Parathyroid adenoma (tissue), 2 donors: ENCODE results near the gene NR4A1.

Source experiments
- H2AFZ ChIP-seq: fragments of 300-600 bp; sonication (generic); one replicate; pipeline ENCODE4 v1.7.0; 2017; ENCODE audit warnings: antibody characterized with exemption, mild to moderate bottlenecking
- H3K27ac ChIP-seq: fragments of 300-600 bp; sonication (generic); one replicate; pipeline ENCODE4 v1.7.0; 2017
- H3K27me3 ChIP-seq: fragments of 300-600 bp; sonication (generic); one replicate; pipeline ENCODE4 v1.7.0; 2017; ENCODE audit warnings: low read length; ENCODE audit not compliant: control insufficient read depth, insufficient read depth
- H3K36me3 ChIP-seq: fragments of 300-600 bp; sonication (generic); one replicate; pipeline ENCODE4 v1.7.0; 2017; ENCODE audit warnings: low read length; ENCODE audit not compliant: control insufficient read depth, insufficient read depth
- H3K4me1 ChIP-seq: fragments of 300-600 bp; sonication (generic); one replicate; pipeline ENCODE4 v1.7.0; 2017; ENCODE audit warnings: control low read depth
- H3K4me2 ChIP-seq: fragments of 300-600 bp; sonication (generic); one replicate; pipeline ENCODE4 v1.7.0; 2017; ENCODE audit warnings: low read length
- H3K4me3 ChIP-seq: fragments of 300-600 bp; sonication (generic); one replicate; pipeline ENCODE4 v1.7.0; 2017; ENCODE audit warnings: low read depth, low read length
- H3K79me2 ChIP-seq: fragments of 300-600 bp; sonication (generic); one replicate; pipeline ENCODE4 v1.7.0; 2017; ENCODE audit warnings: control low read depth
- H3K9ac ChIP-seq: fragments of 300-600 bp; sonication (generic); one replicate; pipeline ENCODE4 v1.7.0; 2017; ENCODE audit warnings: mild to moderate bottlenecking
- H3K9me3 ChIP-seq: fragments of 300-600 bp; sonication (generic); one replicate; pipeline ENCODE4 v1.7.0; 2017; ENCODE audit warnings: low read length; ENCODE audit not compliant: control insufficient read depth
- CTCF ChIP-seq: fragments of 300-600 bp; sonication (generic); IDR thresholded peaks from one replicate; pipeline ENCODE4 v1.7.0; 2017; ENCODE audit warnings: antibody characterized with exemption, mild to moderate bottlenecking
- donor health status: primary hyperparathyroidism.

NR4A1 gene

DNA sequence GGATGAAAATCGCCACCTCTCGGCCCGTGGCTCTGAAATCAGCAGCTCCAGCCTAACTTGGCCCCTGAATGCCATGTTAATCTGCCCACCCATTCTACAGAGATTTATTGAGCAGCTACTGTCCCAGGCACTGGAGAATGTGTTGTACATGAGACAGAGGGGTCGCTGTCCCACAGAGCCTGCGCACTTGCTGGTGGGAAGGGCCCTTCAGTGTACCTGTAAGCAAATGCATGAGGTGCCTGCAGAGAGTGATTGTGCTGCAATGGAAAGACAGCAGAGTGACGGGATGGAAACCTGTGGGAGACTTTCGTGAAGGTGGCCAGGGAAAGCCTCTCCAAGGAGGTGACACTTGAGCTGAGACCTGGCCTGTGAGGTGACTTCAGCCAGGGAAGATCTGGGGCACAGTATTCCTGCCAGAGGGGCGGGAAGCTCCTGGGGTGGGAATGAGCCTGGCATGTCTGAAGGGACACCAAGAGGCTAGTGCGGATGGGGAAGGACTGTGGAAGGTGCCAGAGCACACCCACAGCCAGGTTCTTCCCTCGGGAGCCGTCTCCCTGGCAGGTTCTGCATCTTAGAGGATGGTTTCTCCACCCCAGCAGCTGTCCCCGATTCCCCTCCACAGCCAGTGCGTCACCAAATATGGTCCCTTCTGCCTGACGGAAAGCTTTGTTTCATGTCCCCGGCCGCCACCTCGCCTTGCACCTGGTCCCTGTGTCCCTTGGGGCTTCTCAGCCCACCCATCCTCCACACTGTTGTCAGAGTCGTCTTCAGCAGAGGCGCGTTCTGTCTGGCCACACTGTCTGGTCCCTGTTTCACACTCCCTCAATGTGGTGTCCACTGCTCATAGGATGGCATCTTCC lies 36.9 kb downstream of the NR4A1 start:
- TF ChIP-seq CTCF = no peak
- no peak overlapping the region for H3K27ac ChIP-seq

DNA sequence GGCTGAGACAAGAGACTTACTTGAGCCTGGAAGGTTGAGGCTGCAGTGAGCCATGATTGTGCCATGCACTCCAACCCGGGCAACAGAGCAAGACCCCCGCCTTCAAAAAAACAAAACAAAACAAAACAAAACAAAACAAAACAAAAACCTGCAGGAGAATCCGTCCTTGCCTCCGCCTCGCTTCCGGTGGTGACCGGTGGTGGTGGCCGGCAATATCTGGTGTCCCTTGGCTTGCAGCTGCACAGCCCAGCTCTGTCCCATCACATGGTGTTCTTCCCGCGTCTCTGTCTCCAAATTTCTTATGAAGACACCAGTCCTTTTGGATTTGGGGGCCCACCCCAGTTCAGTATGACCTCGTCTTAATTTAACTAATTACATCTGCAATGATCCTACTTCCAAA lies 38.2 kb downstream of the NR4A1 start:
- no peak overlapping the region for H3K4me2 ChIP-seq
- no peak overlapping the region for H3K4me3 ChIP-seq
- no peak overlapping the region for H3K27ac ChIP-seq
- no peaks in the 10 kb centered on the region for H3K27me3 ChIP-seq
- no peak overlapping the region for H2AFZ ChIP-seq
- no peak overlapping the region for H3K9ac ChIP-seq
- no peaks in the 10 kb centered on the region for H3K9me3 ChIP-seq
- H3K4me1 ChIP-seq = peaks cover 16% of the 10 kb centered on the region
- H3K79me2 ChIP-seq = no peaks in the 10 kb centered on the region
- no peaks in the 10 kb centered on the region for H3K36me3 ChIP-seq
- no peak for TF ChIP-seq CTCF

More for the DNA sequence above, 36.9 kb downstream of the NR4A1 start:
- no peaks in the 10 kb centered on the region for H3K36me3 ChIP-seq
- no peak overlapping the region for H3K4me2 ChIP-seq
- H2AFZ ChIP-seq = peak overlapping the region; percentile 15
- no peak overlapping the region for H3K4me3 ChIP-seq
- no peaks in the 10 kb centered on the region for H3K9me3 ChIP-seq
- H3K4me1 ChIP-seq = peaks cover 19% of the 10 kb centered on the region
- no peaks in the 10 kb centered on the region for H3K27me3 ChIP-seq
- H3K79me2 ChIP-seq = no peaks in the 10 kb centered on the region
- H3K9ac ChIP-seq = no peak overlapping the region

DNA sequence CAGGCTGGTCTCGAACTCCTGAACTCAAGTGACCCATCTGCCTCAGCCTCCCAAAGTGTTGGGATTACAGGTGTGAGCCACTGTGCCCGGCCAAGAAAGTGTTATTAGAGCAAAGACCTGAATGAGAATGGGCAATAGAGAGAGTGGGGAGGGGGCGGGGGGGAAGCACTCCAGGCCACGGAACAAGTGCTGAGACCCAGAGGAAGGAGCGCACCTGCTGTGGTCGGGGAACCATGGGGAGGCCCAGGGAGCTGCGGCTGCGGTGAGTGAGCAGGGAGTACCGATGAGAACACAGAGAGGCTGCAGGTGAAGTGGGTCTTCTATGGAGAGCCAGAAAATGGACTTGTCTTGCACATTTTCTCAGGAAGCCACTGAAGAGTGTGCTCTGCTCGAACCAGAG lies 39.0 kb downstream of the NR4A1 start:
- Histone ChIP-seq H3K9ac (no peak overlapping the region), H3K27ac (no peak overlapping the region), H3K27me3 (no peaks in the 10 kb centered on the region), H2AFZ (no peak overlapping the region), H3K79me2 (no peaks in the 10 kb centered on the region), H3K9me3 (no peaks in the 10 kb centered on the region), H3K4me2 (no peak overlapping the region), H3K4me3 (no peak overlapping the region), H3K36me3 (no peaks in the 10 kb centered on the region), H3K4me1 (peaks cover 16% of the 10 kb centered on the region)
- TF ChIP-seq CTCF = no peak

DNA sequence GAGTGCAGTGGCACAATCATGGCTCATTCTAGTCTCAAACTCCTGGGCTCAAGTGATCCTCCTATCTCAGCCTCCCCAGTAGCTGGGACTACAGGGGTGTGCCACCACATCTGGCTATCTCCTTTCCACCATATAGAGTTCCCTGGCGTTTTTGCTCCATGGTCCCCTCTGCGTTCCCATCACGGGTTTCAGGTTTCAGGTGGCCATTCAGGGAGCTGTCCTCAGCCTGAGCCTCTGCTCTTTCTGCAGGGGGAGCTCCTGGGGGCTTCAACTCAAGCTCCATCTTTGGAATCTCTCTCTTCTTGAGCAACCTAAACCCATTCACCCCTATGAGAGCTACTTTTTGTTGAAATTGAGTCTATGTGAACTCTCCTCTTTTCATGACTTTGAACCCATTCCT lies 39.8 kb downstream of the NR4A1 start:
- Histone ChIP-seq H3K4me3 (no peak overlapping the region), H3K4me2 (no peak overlapping the region), H3K27me3 (no peaks in the 10 kb centered on the region), H2AFZ (no peak overlapping the region), H3K9me3 (no peaks in the 10 kb centered on the region), H3K36me3 (no peaks in the 10 kb centered on the region), H3K27ac (no peak overlapping the region), H3K9ac (no peak overlapping the region), H3K4me1 (peaks cover 16% of the 10 kb centered on the region), H3K79me2 (no peaks in the 10 kb centered on the region)
- TF ChIP-seq CTCF = no peak

- Histone ChIP-seq H3K79me2 (no peaks in the 10 kb centered on the region), H3K9me3 (no peaks in the 10 kb centered on the region), H2AFZ (no peak overlapping the region), H3K27ac (no peak overlapping the region), H3K27me3 (no peaks in the 10 kb centered on the region), H3K4me1 (peaks cover 9% of the 10 kb centered on the region), H3K4me2 (no peak overlapping the region), H3K36me3 (no peaks in the 10 kb centered on the region), H3K9ac (no peak overlapping the region), H3K4me3 (no peak overlapping the region)
- no peak for TF ChIP-seq CTCF
These were observed 40.6 kb downstream of the NR4A1 start for GRCh38 chr12:52091869-52092268.
